Measurements from ENCODE around the gene IFT27.
"Not testable (repeated sequence)": the region's sequence is repeated elsewhere in the genome, so short reads cannot be mapped to it uniquely, and the experiment has no call there.

IFT27 gene

GRCh38 chr22:36759481-36760159 lies 16.3 kb downstream of the IFT27 start:
- TF ChIP-seq CTCF (IDR thresholded peaks at IDR 0.05; ENCODE audit: low read depth, low read length) = no peak
- no peak overlapping the region for H3K4me3 ChIP-seq (ENCODE audit: low read depth, low read length)

GRCh38 chr22:36758792-36759271 lies 17.1 kb downstream of the IFT27 start:
- H3K4me3 ChIP-seq (ENCODE audit: low read depth, low read length) = no peak overlapping the region
- no peak for TF ChIP-seq CTCF (IDR thresholded peaks at IDR 0.05; ENCODE audit: low read depth, low read length)

GRCh38 chr22:36757668-36758211 lies 18.2 kb downstream of the IFT27 start:
- TF ChIP-seq CTCF (IDR thresholded peaks at IDR 0.05; ENCODE audit: low read depth, low read length) = peak; percentile 84
- no peak overlapping the region for H3K4me3 ChIP-seq (ENCODE audit: low read depth, low read length)

GRCh38 chr22:36756746-36757655 lies 18.9 kb downstream of the IFT27 start:
- no peak for TF ChIP-seq CTCF (IDR thresholded peaks at IDR 0.05; ENCODE audit: low read depth, low read length)
- H3K4me3 ChIP-seq (ENCODE audit: low read depth, low read length) = no peak overlapping the region

GRCh38 chr22:36756031-36756430 lies 19.9 kb downstream of the IFT27 start:
- no peak overlapping the region for H3K4me3 ChIP-seq (ENCODE audit: low read depth, low read length)
- TF ChIP-seq CTCF (IDR thresholded peaks at IDR 0.05; ENCODE audit: low read depth, low read length) = no peak

- H3K4me3 ChIP-seq (ENCODE audit: low read depth, low read length) = no peak overlapping the region
- no peak for TF ChIP-seq CTCF (IDR thresholded peaks at IDR 0.05; ENCODE audit: low read depth, low read length)
Observed at GRCh38 chr22:36755316-36755715, 20.6 kb downstream of the IFT27 start.

- not testable (repeated sequence) for H3K4me3 ChIP-seq (ENCODE audit: low read depth, low read length)
Observed at GRCh38 chr22:36754881-36755280, 21.0 kb downstream of the IFT27 start.
